ENCODE data around the gene KCNJ15. TPM values are rescaled to one million over a fixed set of nuclear protein-coding genes. Genes with fewer than 3 reads are reported as not detected.

The KCNJ15 gene
- polyA plus RNA-seq, 1 donor from 2014 or later: not detected

GRCh38 chr21:38269576-38269936, 12.8 kb downstream of the KCNJ15 start:
- H3K4me3 ChIP-seq (ENCODE audit: low read length): no peak overlapping the region
- H3K79me2 ChIP-seq (replicated peaks; ENCODE audit: insufficient read depth, low read length): no peaks in the 10 kb centered on the region
- no peaks in the 10 kb centered on the region for H3K9me2 ChIP-seq (ENCODE audit: insufficient read depth, low read length)
- no peaks in the 10 kb centered on the region for H3F3A ChIP-seq (ENCODE audit: insufficient read depth, low read length, poor library complexity, severe bottlenecking)
- no peaks in the 10 kb centered on the region for H3K9me3 ChIP-seq (ENCODE audit: low read length)
- no peak overlapping the region for H2AFZ ChIP-seq (ENCODE audit: low read depth, low read length)
- H3K36me3 ChIP-seq (ENCODE audit: insufficient read depth, low read length): no peaks in the 10 kb centered on the region
- H3K9ac ChIP-seq (ENCODE audit: low read length): no peak overlapping the region
- no peak overlapping the region for H3K27ac ChIP-seq (ENCODE audit: low read length)
- TF ChIP-seq RAD21 (conservative IDR thresholded peaks at IDR 0.05): no peak
- TF ChIP-seq EZH2 (IDR thresholded peaks at IDR 0.05; ENCODE audit: borderline replicate concordance, insufficient read depth, low read length, poor library complexity, severe bottlenecking): no peak
- no peak for TF ChIP-seq POLR2AphosphoS5 (IDR thresholded peaks at IDR 0.05)
- no peak for TF ChIP-seq MXI1 (conservative IDR thresholded peaks at IDR 0.05; ENCODE audit: poor library complexity, severe bottlenecking)
- no peaks in the 10 kb centered on the region for H4K20me1 ChIP-seq (ENCODE audit: insufficient read depth)
- no peaks in the 10 kb centered on the region for H3K27me3 ChIP-seq (ENCODE audit: insufficient read depth, low read depth, low read length)
- no peak overlapping the region for H3K4me2 ChIP-seq (ENCODE audit: low read length)

- H3K9me2 ChIP-seq (ENCODE audit: insufficient read depth, low read length): no peaks in the 10 kb centered on the region
- H3K27me3 ChIP-seq (ENCODE audit: insufficient read depth, low read depth, low read length): no peaks in the 10 kb centered on the region
- H3K9me3 ChIP-seq (ENCODE audit: low read length): no peaks in the 10 kb centered on the region
- H3K9ac ChIP-seq (ENCODE audit: low read length): no peak overlapping the region
- H3K27ac ChIP-seq (ENCODE audit: low read length): no peak overlapping the region
- H4K20me1 ChIP-seq (ENCODE audit: insufficient read depth): no peaks in the 10 kb centered on the region
- H3F3A ChIP-seq (ENCODE audit: insufficient read depth, low read length, poor library complexity, severe bottlenecking): no peaks in the 10 kb centered on the region
- H2AFZ ChIP-seq (ENCODE audit: low read depth, low read length): no peak overlapping the region
- TF ChIP-seq SMC3 (conservative IDR thresholded peaks at IDR 0.05; ENCODE audit: poor library complexity): no peak
- no peak for TF ChIP-seq EP300 (conservative IDR thresholded peaks at IDR 0.05; ENCODE audit: poor library complexity, severe bottlenecking)
- no peak for TF ChIP-seq CTCF (IDR thresholded peaks at IDR 0.05; ENCODE audit: poor library complexity, severe bottlenecking)
- TF ChIP-seq POLR2AphosphoS5 (IDR thresholded peaks at IDR 0.05): no peak
- no peak for TF ChIP-seq TAF1 (IDR thresholded peaks at IDR 0.05; ENCODE audit: low read depth)
- no peak for TF ChIP-seq REST (IDR thresholded peaks at IDR 0.05; ENCODE audit: borderline replicate concordance)
- no peak for TF ChIP-seq MXI1 (conservative IDR thresholded peaks at IDR 0.05; ENCODE audit: poor library complexity, severe bottlenecking)
- no peak for TF ChIP-seq EZH2 (IDR thresholded peaks at IDR 0.05; ENCODE audit: borderline replicate concordance, insufficient read depth, low read length, poor library complexity, severe bottlenecking)
- TF ChIP-seq RAD21 (conservative IDR thresholded peaks at IDR 0.05): no peak
- no peaks in the 10 kb centered on the region for H3K79me2 ChIP-seq (replicated peaks; ENCODE audit: insufficient read depth, low read length)
- no peaks in the 10 kb centered on the region for H3K36me3 ChIP-seq (ENCODE audit: insufficient read depth, low read length)
- no peak overlapping the region for H3K4me2 ChIP-seq (ENCODE audit: low read length)
- no peak overlapping the region for H3K4me3 ChIP-seq (ENCODE audit: low read length)
These were observed 15.4 kb downstream of the KCNJ15 start for GRCh38 chr21:38272215-38272614.
